ENCODE measurements around the gene PROM1.

Gene PROM1

DNA sequence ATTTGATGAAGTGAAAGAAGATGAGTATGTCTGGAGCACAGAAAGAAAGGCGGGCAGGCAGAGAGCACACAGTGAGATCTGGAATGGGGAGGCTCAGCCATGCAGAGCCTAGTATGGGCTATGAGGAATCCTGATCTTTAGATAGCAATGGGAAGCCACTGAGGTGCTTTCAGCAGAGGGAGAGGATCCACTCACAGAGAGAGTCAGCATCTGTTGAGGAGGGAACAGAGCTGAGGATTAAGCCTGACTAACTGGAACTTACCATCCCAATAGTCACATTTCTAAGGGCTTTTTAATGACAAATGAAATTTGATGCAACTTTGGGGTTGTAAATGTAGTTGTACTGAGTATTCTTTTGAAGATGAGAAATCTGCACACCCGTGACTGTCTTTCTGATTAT, 100.2 kb downstream of the PROM1 start:
- DNase-seq (ENCODE audit: low spot score), result no peak

DNA sequence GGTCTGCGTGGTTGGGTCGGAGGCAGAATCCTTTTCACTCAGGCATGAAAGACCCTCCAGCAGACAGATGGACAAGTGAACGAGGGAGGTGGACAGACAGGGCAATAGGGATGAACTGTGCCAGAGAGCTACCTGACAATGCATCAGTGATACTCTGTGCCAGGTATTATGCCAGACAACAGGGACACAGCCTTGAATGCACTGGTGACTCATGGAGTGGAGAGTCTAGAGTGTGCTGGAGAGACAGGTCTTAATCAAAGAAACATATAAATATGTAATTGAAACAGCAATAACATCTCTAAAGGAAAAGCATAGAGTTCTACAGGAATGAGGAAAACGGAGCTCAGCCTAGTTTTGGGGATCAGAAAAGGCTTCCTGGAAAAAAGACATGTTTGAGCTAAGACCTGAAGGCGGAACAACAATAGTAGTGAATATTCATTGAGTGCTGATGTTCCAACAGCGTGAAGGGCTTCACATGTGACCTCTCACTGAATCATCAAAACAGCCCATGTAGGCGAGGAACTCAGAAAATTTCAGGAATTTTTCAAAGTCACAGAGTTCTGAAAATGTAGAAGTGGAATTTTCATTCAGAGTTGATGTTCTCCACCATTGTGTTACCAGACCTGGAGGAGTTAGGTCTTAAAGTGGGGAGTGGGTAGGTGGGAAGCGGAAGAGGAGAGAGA, 100.8 kb downstream of the PROM1 start:
- DNase-seq (ENCODE audit: low spot score), result no peak

DNA sequence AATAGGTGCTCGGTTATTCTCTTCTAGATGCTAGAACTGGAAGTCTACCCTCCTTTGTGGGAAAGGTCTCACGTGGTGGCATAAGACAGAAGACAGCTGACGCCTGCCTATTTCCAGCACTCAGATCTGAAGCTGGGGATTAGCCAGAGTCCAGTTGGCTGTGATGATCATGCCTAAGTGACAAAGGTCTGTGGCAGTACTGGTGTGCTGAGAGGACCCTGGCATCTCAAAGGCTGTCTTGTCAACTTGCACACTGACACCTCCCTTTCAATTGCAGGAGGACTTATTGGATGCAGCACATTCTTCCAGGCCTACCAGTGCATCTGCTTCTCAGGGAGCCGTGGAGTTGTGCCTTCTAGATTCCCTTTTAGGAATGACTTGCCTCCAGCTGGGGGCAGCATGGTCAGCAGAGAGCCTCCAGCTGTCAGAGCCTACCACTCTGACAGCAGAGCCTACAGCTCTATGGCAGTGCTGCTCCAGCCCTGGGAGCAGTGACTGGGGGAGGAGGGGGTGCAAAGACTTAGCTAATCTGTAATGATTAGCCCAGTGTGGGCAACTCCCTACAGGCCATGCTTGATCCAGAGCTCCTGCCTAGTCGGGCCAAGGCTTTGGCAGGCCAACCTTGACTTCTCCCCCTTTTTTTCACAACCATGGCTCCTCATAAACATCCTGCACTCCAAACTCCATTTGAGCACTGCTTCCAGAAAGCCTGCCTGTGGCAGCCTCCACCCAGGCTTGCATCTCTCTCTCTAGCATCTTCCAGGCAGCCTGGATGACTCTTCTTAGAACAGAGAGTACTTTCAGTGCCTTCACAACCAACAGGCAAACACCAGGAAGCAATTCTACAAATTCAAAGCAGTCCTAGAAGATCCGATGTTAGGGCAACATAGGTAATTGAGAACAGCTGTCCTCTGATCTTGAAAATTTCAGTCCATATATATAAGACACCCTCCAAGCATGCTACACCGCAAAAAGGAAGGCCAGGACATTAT, 107.1 kb downstream of the PROM1 start:
- DNase-seq (ENCODE audit: low spot score), result peak; percentile 10

DNA sequence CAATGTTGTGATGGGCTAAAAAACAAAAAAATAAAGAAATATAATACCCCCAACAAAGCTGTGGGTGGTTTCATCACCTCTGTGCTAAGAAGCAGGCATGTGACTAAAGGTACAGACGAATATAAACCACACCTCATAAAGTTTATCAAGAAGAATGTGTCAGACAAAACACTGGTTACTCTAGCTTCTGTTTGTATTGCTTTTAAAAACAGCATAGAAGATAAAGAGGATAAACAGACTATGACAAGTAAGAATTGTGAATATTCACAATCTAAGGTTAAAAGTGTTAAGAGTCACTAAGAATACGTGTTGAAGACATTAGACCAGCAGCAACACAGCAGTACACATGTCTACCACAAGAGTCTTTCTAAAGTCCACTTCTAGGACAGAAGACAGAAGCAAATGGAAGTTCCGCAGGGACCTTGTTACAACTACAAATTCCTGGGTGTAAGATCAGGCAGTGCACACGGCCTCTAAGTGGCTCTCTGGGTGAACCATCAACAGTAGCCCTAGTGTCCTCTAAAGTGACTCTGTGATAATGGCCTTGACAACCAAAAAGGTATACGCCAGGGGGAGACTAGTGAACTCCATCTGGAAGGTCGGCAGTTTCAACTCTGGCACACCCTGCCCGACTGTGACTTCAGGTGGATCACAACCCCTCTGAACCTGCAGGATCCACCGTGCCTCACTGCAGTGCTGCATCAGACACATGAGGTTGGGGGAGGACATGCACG, 112.6 kb downstream of the PROM1 start:
- no peak for DNase-seq (ENCODE audit: low spot score)

DNA sequence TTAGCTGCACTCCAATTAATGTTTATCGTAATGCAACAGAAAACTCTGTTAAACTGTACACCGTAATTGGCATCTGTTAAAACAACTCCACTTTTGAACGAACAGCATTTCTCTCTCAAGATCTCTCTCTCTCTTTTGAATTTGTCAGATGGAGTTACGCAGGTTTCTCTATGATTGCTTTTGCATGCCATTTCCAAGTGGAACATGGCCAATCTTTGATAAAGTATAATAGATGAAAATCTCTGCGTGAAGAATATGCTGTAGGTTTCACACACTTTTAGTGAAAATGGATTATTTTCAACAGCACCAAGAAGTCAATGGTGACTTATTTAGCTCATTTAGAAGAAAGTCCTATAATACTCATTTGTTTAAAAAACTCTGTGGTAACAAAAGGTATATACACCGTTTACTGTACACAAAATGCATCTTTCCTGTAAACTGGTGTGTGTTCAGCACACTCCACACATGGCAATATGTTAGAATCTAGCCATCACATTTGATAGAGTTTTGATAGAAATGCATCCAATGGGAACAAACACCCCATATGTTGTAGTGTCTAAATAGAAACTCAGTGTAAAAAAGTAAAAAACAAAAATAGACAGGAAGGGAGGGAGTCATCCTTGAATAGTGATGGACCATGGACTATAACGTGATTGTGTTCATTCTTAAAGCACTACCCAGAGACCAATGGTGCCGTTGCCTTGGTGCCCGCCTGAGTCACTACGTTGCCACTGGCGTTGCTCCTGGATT, 115.1 kb downstream of the PROM1 start:
- no peak for DNase-seq (ENCODE audit: low spot score)

DNA sequence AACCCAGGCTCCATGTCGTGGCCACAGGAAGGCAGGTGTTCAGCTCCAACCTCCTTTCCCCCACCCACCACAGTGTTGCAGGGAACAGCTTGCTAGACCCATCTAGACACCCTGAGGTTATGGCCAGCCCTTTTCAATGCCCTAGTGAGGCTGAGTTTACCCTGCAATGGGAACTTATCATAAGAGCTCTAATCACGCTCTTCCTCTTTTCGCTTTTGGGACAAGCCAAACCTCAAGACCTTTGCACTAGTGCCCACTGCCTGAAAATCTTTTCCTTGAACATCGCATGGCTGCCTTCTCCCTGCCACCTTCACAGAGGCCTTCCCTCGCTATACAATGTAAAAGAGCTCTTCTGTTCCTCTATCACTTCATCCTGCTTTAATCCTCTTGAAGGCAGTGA, 118.5 kb downstream of the PROM1 start:
- no peak for DNase-seq (ENCODE audit: low spot score)

DNA sequence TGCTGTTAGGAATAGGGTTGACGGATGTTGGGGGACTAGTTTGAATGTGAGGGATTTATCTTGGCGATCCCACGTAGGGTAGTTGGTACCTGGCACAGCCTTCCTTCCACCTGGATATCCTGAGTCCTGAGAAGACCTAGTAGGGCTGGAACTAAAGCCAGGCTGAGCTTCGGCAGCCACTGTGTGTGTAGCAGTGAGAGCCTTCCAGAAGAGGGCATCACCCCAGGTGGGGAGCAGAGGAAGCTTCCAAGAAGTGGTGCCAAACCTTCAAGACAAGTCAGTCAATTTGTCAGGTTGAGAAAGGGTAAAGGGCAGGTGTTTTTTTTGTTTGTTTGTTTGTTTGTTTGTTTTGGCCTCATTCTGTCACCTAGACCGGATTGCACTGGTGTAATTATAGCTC, 119.7 kb downstream of the PROM1 start:
- DNase-seq (ENCODE audit: low spot score), result no peak

DNA sequence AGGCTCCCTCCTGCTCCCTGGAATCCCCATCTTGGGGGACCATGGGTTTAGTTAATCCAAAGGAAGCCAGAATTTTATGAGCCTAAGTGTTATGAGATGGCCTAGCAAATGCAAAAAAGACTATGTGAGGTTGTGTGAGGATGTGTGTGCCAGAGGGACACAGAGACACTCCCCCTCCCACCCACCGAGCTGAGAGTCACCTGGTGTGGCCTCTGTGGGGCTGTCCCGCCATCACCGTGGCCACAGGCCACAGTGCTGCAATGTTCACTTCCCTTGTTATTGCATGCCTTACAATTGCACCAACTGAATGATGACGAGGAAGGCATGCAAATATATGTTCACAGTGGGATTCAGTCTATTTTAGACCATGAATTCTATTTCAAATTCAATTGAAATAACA, 120.2 kb downstream of the PROM1 start:
- DNase-seq (ENCODE audit: low spot score), result no peak

DNA sequence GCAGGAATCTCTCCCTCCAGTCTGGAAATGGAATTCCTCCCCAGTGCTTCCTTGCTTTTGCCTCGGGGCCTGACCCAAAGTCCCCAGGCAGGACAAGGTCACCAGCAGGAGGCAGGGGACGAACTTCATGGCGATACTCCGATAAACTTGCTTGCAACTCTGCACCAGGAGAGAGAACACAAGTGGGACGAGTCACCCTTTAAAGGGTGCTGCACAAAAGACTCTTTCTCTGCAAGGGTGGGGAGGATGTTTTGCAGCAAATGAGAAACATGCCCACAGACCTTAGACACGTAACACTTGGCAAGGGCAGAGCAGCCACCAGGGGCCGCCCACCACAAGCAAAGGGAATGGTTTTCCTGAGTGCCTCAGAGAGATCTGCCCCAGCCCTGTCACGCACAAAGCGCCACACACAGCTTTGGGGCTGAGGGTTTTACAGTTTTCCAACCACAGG, 120.8 kb downstream of the PROM1 start, which contains the start of gene FGFBP2:
Gene FGFBP2 (minus strand): TSS at position 175 of the 451 bp plus-strand sequence. CDS start 46 bp downstream, at position 129.
- peak; percentile 63 for DNase-seq (ENCODE audit: low spot score)

DNA sequence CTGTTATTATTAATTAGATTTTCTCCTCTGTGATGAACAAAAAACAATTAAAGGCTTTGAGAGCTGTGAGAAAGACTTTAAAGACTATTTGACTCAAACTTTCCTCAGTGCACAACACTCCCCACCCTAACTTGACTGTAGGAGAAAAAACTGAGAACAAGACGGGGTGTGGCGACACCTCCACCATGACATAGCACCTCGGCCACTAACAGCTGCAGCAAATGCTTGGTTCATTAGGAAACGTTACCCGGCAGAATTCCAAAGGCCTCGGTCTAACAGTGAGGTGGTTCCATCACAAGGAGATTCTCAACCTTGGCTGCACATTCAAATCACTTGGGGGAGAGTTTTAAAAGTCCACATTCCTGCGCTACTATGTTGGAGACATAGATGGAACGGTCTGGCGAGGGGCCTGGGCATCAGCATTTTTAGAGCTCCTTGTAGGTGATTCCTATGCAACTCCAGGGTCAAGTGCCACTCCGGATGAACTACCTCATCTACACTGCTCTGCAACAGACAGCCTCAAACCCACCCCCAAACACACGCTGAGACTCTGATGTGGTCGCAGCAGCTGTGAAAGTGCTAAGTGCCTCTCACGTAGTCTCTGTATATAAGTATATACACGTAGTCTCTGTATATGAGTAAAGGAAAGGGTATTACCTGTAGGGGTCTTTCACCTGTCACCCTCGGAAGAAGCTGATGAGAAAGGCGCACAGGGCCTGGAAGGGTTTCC, 121.9 kb downstream of the PROM1 start:
- no peak for DNase-seq (ENCODE audit: low spot score)

DNA sequence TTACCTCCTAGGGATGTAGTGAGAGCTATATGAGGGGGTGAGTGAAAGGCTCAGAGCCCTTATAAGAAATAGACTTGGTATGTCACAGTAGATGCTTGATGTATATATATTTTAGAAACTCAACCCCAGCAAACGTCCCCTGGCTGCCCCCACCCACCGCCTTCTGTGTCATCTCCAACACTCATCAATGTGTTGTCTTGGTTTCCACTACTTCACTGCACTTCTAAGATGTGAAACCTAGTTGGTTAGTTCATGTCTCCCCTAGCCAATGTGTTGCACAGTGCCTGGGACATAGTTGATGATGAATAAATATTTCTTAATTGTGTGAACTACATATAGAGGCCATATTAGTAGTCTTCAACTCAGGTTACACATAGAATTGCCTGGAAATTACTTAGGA, 125.3 kb downstream of the PROM1 start:
- DNase-seq (ENCODE audit: low spot score), result no peak

DNA sequence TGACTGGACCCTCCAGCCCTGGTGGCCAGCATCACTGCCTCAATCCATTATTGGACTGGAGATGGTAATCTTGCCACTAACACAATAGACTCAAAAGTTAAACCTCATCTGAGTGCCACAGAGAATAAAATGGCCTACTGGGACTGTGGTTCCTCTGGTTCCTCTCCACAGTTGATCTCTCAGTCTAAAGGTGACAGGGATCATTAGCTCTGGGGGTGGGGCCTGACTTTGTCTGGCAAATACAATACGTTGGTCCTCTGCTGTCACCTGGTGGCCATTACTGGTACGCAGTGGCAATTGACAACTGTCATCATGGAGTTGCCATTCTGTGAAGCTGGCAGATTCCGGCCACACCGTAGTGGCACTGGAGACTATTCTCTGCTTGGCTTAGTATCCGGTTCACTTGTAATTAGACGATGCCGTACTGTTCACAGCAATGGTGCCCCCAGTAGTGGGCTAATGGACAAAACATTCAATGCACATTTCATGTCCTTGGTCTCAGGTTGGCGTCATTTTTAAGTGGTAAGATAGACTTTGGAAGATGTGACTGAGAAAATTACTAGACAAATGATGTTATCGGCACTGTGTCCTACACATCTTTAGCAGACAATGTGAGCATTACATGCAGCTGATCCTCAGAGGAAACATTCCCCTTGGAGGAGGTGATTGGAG, 127.5 kb downstream of the PROM1 start:
- peak; percentile 78 for DNase-seq (ENCODE audit: low spot score)

DNA sequence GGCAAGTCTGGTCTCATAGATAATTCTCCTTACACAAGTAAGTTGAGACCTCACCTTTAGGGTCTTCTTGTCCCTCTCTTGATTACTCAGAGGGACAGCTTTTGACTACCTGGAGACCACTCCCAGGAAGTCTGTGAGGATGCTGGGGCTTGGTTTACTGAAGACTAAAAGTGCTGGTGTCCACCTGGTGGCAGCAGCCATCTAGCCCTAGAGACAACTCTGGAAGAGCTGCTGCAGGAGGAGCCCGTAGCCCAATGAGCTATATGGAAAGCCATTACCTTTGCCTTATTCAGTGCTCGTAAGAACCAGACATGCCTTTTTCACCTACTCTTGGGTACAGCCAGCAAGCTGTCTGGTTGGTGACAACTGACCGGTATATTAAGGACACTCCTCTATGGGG, 128.2 kb downstream of the PROM1 start:
- no peak for DNase-seq (ENCODE audit: low spot score)

DNA sequence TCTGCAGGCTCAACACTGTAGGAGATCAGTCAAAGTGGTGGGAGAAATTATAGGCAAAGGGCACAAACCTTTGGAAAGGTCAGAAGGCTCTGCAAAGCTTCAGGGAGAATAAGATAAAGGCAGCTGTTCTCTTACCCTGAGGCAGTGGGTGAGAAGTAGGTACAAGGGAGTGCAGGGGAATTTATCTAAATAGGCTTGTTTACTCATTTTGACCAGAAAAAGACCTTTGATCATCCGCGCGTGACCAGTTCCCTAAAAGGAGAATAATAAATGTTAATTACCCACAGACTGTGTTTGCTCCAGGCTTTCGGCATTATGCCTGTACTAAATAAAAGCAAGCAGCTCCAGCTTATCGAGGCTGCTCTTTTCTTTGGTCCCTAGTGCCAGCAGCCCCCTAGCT, 130.2 kb downstream of the PROM1 start:
- no peak for DNase-seq (ENCODE audit: low spot score)

DNA sequence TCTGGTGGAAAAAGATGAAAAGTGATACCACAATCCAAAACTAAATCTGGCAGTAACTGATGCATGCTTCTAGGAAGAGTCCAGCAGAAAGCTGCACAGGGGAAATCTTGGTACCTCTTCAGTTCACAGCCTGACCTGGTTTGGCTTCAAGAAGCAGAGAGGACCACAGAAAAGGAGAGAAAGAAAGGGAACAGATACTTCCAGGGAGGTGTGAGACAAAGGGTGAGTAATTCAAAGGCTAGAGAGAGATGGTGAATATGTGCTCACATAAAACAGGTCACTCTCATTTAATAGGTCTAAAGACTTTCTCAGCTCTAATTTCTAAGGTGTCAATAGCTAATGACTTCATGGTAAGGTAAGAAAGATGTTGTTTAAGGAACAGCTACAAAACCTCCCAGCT, 132.0 kb downstream of the PROM1 start:
- no peak for DNase-seq (ENCODE audit: low spot score)

DNA sequence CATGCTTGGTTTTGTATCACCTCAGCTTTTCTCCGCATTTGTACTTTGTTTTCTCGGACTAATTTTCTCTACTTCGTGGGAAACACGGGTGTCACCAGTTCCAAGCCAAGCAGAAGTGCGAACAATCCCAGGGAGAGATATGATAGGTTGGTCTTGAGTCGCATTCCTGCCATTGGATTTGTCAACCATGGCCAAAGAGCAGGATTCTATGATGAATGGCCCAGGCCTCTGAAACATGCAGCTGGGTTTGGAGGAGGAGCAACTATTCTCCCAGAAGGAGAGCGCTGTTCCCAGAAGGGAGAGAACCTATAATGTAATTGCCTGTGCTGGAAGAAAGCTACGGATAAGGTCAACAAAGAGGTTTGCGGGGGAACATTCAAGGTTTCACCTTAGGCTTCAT, 135.0 kb downstream of the PROM1 start:
- DNase-seq (ENCODE audit: low spot score), result no peak

DNA sequence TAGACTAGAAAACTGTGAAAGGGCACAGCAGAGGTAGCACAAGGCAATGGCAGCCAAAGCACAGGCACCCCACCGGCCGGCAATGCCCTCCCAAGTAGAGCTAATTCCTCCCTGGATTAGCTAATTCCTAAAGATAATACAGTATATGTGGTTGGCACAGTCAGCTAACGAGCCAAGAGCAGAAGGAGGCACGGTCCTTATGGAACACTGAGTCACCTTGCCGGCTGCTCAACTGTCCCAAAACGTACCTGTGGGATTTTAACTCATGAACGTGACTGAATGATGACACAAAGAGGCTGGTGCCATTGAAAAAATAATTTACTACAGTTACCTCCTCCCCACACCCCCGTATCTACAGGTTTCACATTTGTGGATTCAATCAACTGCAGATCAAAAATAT, 136.1 kb downstream of the PROM1 start:
- DNase-seq (ENCODE audit: low spot score), result no peak

DNA sequence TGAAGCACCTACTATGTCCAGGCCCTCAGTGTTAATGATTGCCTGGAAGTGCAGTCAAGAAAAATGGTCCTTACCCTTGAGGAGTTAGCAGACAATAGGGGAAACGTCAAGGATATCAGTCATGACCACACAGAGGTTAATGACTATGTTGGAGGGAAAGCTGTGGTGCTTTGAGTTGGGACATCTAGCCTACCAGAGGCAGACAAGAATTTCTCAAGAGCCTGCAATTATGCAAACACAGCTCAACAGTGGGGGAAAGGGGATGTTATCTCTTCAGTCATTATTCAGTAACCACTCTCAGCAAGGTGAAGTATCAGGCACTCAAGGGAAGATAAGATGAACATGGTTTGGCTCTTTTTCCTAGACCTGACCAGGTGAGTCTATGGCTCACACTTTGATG, 138.3 kb downstream of the PROM1 start:
- DNase-seq (ENCODE audit: low spot score), result no peak

DNA sequence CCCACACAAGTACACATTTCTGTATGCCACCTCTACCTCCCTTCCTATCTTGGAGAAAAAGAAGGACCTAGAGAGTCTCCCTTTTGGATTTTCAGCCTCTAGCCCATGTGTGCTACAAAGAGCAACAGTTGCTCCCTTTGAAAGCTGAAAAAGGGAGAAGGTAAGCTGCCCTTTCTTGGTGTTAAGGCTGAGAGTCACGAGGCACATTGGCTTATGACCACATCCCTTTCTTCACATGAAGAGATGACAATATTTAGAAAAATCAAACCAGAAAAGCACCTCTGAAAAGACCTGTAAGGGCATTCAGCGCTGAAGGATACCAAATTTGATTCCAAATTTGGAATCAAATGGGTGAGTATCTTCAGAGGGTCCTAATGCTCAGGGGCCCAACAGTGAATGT, 138.9 kb downstream of the PROM1 start:
- no peak for DNase-seq (ENCODE audit: low spot score)

DNA sequence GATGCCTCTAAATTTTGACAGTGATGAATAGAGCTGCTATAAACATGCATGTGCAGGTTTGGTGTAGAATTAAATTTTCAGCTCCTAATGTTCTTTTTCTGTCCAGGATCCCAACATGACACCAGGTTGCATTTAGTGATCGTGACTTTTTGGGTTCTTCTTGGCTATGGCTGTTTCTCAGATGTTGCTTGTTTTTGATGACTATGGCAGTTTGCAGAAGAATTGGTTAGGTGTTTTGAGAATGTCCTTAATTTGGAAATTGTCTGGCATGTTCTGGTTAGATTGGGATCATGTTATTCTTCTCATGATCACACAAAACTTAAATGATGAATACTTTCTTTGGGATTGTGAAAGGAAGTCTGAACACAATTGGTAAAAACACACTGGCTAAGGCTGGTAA, 141.5 kb downstream of the PROM1 start:
- DNase-seq (ENCODE audit: low spot score), result no peak
